Right kidney (tissue), 1 donor: Measurements from ENCODE around the gene RSPRY1.
A peak's percentile ranks its signal among the peaks of the same experiment; 100 is the strongest.

Source experiments
- DNase-seq: peaks from one replicate; pipeline ENCODE4 v3.0.0-alpha.2; 2016

Gene RSPRY1

DNA sequence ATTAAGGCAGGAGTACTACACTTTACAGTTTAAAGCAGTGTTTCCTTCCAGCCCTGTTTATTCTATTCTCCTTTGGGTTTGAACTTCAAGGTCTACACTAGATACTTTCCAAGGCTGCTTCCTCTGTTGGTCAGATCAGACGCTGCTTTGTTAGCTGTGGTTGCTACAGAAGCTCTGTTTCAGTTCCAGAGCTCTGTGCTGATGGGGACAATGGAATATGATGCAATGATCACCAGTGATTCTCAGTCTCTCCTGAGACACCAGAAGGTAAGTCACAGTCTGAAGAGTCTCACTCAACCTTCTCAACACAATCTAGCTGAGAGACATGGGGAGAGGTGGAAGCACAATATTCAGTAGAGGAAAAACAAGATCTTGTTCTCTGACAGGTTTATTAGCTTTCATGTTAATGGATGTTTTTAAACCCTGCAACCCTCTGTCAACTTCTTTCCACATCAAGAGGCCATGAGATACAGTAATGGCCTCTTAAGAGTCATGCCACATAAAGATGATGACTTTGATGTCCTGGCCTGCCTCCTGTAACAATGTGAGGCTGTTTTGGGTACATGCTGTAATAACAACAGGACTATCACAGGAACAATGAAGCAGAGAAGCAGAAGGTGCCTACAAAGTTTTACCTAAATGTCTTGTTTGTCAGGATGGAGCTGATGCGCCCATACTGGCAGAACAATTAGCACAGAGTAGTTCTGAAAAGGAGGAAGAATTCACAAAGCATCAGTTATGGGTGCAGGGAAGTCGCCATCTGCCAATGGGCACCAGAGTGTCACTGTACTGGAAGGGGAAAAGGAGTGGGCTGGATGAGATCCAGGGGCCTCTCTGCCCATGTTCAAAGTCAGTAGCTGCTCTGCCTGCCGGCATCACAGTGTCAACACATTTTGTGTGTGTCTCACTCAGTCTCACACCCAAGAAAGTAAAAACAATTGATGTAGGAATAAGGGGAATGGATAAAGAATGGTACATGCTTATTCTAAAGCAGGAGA lies 33.7 kb upstream of the RSPRY1 start:
- DNase-seq, result no peak

DNA sequence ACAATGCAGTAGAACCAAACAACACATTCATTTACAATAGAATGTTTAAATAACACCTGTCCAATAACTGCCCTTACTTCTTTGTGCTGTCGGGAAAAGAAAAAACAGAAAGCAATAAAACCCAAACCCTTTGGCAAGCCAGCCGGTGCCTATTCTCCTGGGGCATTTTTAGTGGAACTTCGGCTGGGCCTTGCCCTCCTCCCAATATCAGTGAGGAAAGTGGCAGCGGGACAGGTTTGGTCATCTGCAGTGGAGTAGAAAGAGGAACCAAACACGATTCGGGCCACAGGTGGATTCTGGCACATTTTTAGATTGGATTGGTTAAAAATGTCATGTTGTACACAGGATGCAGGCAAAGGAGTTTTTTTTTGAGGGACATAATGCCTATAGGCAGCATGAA lies 32.3 kb upstream of the RSPRY1 start:
- no peak for DNase-seq

DNA sequence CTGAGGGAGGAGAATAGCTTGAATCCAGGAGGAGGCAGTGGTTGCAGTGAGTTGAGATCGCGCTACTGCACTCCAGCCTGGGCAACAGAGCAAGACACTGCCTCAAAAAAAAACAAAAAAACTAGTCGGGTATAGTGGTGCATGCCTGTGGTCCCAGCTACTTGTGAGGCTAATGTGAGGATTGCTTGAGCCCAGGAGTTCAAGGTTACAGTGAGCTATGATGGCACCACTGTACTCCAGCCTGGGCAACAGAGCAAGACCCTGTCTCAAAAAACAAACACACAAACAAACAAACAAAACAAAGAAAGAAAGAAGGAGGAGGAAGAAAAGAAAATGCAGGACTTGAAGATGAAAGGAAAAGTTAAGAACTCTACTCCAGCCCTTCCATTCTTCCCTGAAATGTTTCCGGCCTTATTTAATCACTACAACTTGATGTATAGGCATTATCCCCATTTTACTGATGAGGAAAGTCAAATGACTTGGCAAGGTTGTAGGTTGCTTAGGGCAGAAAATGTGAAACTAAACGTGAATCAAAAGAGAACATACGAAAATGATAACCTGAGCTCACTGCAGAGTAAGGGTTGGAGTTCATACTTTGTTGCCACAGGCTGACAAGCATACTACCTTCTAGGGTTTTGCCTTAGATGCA lies 30.3 kb upstream of the RSPRY1 start:
- DNase-seq, result no peak

DNA sequence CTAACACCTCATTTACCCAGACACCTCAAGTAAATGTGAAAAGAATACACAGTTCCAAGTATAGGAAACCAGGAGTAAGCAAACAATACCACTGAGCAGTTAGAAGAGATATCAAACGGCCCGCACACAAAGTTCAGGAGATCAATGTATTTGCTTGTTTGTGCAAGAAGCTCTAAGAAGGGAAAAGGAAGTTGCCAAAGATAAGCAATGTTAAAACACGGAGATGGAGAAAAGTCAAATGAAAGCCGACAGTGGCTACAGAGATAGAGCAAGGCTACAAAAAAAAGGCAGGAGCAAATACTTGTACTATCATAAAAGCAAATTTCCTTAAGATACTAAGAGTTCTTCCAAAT lies 29.8 kb upstream of the RSPRY1 start:
- DNase-seq, result no peak

DNA sequence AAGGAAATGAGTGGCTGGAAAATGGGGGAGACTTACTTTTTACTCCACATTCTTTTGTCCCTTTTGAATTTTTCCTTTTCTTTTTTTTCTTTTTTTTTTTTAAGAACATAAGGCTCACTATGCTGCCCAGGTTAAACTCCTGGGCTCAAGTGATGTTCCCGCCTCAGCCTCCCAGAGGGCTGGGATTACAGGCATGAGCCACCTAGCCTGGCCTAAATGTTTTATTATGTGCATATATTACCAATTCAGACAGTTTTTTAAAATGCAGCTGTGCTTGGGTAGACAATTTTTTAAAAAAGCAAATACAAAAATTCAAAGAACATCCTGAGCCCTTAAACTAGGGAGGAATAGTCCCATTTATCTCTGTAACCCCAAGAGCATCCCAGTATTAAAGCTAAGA lies 28.6 kb upstream of the RSPRY1 start:
- DNase-seq, result no peak

DNA sequence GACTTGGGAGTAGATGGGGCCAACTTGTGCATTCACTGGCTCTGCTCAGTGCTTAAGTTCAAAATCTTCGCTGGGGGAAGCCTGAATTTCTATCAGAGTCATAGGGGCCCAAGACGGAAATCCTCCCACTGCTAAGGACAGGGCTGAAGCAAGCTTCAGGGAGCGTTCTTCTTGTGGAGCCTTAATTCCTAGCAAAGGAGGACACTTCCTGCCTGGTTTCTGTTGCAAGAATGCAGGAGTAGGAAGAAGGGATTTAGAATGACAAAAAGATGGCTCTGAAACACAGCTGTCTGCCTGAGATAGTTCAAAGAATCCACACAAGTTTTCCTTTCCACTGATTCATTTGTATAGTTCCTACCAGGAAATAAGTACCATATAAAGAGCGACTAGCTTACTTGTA lies 26.7 kb upstream of the RSPRY1 start:
- DNase-seq, result no peak

DNA sequence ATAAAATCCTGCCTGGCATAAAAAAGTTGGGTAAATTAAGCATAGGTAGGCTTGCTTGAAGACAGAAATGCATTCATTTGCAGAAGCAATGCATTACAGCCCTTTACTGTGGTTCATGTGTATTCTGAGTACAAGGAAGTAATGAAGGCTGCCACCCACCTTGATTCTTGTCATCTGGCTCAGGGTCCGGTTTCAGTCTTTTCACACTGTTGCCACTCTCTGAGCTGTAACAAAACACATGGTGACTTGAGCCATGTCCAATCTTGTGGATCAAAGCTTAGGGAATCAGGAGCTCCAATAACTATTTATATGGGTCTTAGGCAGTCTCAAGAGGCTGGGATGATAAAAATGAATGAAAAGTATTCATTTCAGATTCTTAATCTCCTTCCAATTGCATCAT lies 22.3 kb upstream of the RSPRY1 start:
- no peak for DNase-seq

DNA sequence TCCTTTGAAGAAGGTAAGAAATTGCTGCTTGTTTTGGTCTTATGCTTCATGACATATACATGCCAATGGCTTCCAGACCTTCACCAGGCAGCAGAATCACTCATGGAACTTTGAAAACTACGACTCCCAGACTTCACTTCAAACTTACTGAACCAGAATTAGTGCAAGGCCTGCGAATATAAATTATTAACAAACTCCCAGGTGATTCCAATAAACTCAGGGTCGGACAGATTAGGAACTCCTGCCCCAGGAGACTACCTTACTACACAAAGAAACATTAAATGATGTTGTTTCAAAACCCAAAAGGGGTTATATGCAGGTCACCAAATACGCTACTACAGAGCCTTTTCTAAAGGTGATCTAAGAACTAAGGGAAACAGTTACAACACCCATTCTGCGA lies 20.6 kb upstream of the RSPRY1 start:
- no peak for DNase-seq

DNA sequence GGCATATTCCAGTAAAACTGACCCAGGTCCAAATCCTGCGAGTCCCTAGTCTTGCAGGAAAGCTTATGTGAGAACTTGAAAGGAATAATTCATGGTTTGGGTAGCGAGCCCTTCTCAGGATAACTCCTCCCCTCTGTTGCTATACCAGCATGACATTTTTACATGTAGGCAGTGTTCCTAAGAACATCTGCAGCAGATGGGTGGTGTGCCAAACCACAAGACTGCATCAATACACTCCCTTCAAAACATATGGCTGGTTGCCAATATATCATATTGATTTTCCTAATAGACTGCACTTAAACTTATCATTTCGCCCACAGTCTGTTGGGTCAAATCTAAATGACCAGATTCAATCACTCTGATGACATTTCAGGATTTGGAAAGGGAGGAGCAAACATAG lies 20.2 kb upstream of the RSPRY1 start:
- DNase-seq, result no peak

DNA sequence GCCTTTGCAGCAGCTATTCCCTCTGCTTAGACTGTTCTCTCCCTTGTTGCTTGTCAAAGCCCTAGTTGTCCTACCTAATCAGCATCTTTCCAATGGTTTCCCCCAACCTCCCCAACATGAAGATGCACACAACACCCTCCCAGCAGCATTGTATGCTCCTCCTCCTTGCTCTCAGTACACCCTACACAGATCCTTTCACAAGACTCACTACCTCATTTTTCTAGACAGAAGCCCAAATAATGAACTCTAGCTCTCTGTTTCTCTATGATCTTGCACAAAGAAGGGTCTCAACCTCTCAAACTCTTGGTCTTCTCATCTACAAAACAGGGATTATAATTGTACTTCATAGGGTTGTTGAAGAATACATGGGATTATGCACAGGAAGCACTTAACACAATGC lies 19.7 kb upstream of the RSPRY1 start:
- no peak for DNase-seq

DNA sequence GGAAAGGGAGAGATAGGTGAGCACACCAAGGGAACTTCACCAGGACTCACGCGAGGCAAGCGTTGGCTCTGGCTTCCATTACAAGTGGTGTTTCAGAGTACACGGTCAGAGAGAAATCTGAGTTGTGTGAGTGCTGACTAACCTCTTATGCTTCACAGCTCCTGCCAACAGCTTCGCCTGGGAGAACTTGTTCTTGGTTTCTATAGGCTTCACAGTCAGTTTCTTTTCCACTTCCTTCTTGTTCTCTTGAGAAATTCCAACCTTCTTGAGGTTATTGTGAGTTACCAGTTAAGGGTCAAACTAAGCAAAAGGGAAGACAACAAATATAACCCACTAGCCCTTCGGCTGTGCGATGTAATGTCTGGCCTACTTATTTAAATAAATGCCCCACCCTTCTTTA lies 19.2 kb upstream of the RSPRY1 start:
- DNase-seq, result no peak

DNA sequence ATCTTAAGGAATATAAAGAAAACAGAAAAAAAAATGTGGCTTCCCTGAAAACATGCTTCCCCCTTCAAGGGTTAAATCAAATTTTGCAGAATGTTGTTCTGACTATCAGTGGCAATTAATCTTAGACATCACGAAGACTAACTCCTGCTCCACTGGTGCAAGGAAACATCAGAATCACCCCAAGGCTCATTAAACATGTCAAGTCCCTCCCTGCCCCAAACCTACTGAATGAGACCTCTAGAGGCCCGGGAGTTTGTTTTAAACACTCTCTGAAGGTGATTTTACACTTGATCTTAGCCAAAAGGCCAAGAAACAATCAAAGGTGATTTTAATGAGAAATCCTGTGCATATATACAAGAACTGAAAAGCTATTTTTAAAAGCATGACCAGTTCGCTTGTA lies 18.6 kb upstream of the RSPRY1 start:
- no peak for DNase-seq

DNA sequence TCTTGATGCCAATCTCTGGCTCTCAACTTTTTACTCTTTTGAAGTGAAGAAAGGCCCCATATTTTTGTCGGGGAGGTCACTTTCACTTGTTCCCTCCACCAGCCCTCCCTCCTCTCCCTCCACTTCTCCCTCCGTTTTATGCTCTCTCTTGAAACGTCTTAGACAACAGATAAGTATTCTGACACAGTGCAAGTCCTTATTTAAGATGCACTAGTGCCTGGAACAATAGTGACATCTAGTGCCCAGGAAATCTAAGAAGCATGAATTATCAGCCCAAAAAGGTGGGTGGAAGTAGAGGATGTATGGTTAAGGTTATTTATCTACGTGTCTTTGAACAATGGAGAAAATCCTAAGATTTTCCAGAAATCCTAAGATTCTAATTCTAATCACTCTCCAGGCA lies 18.2 kb upstream of the RSPRY1 start:
- DNase-seq, result peak; percentile 49

DNA sequence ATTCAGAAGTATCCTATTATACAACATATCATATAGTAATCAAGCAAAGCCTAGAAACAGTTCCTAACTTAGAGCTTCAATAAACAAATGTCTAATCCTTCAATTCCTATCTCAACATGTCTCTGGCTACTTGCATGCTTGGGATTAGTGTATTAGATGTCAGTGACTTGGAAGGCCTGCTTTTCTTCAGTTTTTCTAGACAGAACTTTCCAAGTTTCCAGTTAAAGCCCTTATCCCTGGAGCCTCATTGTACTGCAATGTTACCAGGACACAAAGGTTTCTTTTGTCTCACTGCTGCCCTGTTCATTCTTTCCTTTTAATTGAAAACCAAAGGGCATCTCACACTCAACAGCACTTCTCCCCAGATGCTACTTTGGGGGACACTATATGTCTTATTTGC lies 16.8 kb upstream of the RSPRY1 start:
- DNase-seq, result no peak

DNA sequence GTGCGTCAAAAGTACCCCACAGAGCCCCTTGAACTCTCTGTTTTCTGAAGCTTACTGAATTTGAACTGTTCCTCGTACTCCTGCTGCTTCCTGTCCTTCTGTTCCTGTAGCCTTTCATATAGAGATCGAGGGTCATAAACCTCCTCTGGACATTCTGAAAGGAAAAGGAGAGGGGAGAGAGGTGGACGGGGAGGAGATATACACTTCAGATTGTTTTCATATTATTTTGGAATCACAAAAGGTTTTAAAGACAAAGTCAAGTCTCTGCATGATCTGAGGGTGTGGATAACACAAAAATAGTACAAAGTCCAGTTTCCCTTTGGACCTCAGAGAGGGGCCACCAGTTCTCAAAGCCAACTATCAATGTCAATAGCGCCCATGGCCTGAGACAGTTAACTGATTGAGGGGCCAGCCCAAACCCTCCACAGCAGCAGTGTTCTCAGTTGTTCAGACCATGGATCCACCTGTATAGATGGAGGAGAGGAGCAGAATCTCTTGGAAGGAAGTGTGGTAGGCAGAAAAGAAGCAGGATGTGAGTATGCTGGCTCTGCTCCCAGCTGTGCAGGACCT lies 13.3 kb upstream of the RSPRY1 start:
- DNase-seq, result no peak

DNA sequence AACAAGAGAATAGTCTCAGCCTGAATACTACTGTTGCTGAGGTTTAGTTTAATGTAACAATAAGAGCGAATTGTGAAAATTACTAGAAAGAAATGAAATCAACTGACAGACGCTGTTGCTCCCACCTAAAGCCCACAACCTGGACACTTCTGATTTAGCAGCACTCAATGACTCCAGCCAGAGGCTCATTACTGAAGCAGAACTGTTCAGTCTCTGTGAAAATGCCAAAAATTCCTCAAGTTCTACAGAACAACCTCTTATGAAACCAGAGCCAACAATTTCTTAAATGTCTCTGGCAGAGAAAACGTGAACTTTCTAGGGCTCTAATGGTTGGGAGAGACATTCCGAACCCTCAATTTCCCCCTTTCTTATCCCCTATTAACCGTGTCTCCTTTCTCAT lies 10.2 kb upstream of the RSPRY1 start:
- DNase-seq, result no peak

DNA sequence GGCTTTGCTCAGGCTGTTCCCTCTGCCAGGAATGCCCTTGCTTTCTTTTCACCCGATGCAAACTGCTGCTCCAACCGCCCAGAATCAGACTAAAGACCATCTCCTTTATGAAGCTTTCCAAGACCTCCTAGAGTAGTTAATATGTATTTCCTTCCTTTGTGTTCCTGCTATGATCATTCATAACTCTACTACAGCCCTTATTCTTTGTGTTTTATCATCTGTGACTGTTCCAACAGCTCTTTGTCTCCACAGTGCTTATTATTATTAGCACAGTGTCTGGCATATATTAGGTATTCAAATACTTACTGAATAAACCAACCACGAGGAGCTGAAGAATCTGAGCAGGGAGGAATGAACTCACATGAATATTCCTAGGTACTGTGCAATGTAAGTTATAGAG lies 7.9 kb upstream of the RSPRY1 start:
- DNase-seq, result no peak

DNA sequence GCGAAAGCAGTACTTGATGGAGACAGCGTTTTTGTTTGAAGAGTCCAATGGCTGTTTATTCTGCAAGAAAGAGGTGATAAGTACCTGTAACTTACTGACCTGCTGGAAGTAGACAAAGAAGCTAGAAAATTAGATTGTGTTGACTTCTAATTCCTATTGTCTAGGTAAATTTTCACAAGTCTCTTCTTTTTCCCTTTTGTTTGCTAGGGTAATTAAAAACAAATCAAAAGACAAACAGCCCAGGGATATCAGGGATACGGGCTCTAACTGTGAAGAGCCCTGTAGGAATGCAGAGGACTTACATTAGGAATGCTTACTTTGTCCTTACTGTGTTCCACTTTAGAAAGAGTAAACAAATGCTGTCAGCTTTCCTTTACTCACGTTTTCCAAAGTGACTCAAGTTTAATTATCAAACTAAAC lies 7.3 kb upstream of the RSPRY1 start:
- no peak for DNase-seq

DNA sequence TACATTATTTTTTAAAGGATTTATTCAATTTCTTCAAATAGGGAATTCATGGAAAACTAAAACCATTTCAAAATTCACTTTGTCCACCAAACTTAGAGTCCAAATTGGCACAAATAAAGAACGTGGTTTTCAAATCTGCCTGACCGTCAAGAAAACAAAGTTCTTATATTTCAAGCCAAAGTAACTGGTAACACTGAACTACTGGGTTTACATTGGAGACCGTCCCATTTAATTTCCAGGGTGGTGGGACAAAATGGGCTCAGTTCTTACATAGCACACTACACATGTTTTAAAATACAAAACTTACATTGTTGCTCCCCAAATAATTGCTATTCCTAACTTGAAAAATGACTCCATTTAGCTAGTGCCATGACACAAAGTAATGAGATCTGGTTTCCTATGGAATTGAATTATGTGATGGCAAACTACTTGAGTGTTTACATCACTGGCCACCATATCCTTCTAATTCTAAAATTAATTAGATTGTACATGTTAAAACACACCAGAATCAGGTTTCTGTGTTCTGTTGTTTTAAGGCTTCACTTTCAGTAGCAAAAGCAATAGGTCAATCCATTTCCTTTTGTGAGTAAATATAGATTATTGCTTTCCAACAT lies 6.8 kb upstream of the RSPRY1 start:
- no peak for DNase-seq

DNA sequence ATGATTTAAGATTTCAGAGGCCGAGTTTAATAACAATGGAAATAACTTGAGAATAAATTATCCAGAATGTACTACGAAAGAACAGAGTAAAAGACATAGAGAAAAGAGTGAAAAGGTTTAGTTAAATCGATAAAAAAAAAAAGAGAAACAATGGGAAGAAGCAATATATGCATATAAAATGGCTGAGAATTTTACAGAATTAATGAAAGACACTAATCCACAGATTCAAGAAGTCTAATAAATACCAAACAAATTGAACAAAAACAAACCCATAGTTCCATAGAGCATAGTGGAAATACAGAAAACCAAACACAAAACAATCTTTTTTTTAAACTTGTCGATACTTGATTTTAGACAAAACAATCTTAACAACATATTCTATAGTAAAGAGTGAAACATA lies 2.0 kb upstream of the RSPRY1 start:
- DNase-seq, result no peak

DNA sequence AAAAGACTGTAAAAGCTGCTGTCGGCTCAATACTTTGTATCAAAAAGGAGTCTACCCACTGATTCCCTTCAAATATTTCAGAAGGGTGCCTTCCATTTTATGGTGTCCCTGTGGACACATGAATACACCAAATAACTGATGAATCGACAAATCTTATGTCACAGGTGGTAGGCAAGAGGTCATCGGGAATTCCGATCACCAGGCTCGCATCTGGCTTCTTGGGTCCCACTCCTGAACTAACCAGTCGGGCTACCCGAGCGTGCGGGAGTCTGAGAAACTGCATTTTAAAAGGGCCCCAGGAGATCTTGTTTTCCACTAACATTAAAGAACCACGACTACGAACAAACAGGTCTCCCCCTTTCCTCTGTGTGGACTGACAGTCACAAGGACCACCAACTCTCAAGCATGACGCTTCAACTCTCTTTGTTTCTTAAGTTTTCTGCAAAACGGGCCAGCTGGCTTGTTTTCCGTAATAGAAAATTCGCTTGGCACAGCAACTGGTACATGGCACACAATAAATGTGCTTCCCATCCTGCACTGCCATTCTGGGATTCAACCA lies 1.2 kb upstream of the RSPRY1 start:
- peak; percentile 8 for DNase-seq

DNA sequence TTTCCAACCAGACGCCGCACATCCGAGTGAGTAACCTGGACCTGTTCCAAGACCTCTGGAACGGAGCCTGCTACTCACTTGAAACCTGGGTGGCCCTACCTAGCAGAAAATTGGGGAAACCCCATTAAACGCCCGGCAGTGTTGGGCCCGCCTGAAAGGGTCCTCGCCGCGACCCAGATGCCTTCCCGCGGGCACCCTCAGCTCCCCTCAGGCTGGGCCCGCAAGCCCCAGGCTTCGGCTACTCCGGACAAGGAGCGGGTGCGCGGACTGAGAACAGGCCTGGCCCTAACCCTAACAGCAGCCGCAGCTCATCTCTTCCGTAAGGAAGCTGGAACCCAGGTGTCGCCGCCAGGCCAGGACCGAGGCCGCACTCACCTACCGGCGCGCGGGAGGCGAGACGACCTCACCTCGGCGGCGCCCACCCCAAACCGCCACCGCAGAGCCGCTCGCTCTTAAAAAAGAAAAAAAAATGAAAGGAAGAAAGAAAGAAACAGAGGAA lies 634 bp upstream of the RSPRY1 start:
- DNase-seq, result peak; percentile 92
